Upper lobe of left lung (tissue), 4 donors: Measurements from ENCODE around the gene ACTG1.

Experiments
- POLR2AphosphoS5 ChIP-seq, 2 donors: sonication (generic); formaldehyde crosslinking; IDR thresholded peaks; one replicate each; pipeline ENCODE4 v1.5.1; 2017; ENCODE audit warnings: antibody characterized with exemption in 2 of 2
- TF ChIP-seq, protein P1 (sequence below), 6 experiments: fragments of 450-650 bp in 4 of 6; fragments of 200-600 bp in 2 of 6; sonication (generic) in 2 of 6; IDR thresholded peaks; one replicate each; pipeline ENCODE4 v1.5.1; 2016 to 2019; ENCODE audit warnings: antibody characterized with exemption in 6 of 6

GRCh38 chr17:81489012-81489997 lies 23.3 kb downstream of the ACTG1 start:
- no peak for TF ChIP-seq POLR2AphosphoS5 (IDR thresholded peaks at IDR 0.05)
- TF ChIP-seq, protein P1, sequence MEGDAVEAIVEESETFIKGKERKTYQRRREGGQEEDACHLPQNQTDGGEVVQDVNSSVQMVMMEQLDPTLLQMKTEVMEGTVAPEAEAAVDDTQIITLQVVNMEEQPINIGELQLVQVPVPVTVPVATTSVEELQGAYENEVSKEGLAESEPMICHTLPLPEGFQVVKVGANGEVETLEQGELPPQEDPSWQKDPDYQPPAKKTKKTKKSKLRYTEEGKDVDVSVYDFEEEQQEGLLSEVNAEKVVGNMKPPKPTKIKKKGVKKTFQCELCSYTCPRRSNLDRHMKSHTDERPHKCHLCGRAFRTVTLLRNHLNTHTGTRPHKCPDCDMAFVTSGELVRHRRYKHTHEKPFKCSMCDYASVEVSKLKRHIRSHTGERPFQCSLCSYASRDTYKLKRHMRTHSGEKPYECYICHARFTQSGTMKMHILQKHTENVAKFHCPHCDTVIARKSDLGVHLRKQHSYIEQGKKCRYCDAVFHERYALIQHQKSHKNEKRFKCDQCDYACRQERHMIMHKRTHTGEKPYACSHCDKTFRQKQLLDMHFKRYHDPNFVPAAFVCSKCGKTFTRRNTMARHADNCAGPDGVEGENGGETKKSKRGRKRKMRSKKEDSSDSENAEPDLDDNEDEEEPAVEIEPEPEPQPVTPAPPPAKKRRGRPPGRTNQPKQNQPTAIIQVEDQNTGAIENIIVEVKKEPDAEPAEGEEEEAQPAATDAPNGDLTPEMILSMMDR (IDR thresholded peaks at IDR 0.05), result no peak
